Activated CD8-positive, alpha-beta memory T cell treated with anti-CD3 and anti-CD28 coated beads for 48 hours (primary cell): ENCODE results near the gene RNLS.

Experiments
- DNase-seq, 3 experiments: peaks; one replicate each; pipeline ENCODE4 v3.0.0-alpha.2; 2020; ENCODE audit warnings: low read depth in 2 of 3, low spot score in 2 of 3

RNLS gene

GRCh38 chr10:88478256-88478655 lies 104.9 kb downstream of the RNLS start:
- no peak for DNase-seq

- no peak for DNase-seq
Measured at GRCh38 chr10:88477343-88478085, 105.6 kb downstream of the RNLS start.

GRCh38 chr10:88474884-88475844 lies 108.0 kb downstream of the RNLS start:
- no peak for DNase-seq

GRCh38 chr10:88473989-88474883 lies 108.9 kb downstream of the RNLS start:
- DNase-seq = no peak

GRCh38 chr10:88472540-88472939 lies 110.6 kb downstream of the RNLS start:
- no peak for DNase-seq

- DNase-seq = no peak
Measured at GRCh38 chr10:88471899-88472298, 111.2 kb downstream of the RNLS start.

- DNase-seq = no peak
Measured at GRCh38 chr10:88467835-88468485, 115.2 kb downstream of the RNLS start.

- DNase-seq = no peak
Measured at GRCh38 chr10:88466786-88467185, 116.3 kb downstream of the RNLS start.

GRCh38 chr10:88465765-88466164 lies 117.4 kb downstream of the RNLS start:
- DNase-seq = no peak

- DNase-seq = no peak
Measured at GRCh38 chr10:88463811-88464210, 119.3 kb downstream of the RNLS start.

GRCh38 chr10:88461426-88461825 lies 121.7 kb downstream of the RNLS start:
- no peak for DNase-seq

GRCh38 chr10:88459530-88459929 lies 123.6 kb downstream of the RNLS start:
- no peak for DNase-seq

GRCh38 chr10:88458209-88458608 lies 124.9 kb downstream of the RNLS start:
- no peak for DNase-seq

- no peak for DNase-seq
Measured at GRCh38 chr10:88457660-88458059, 125.5 kb downstream of the RNLS start.

GRCh38 chr10:88456730-88457129 lies 126.4 kb downstream of the RNLS start:
- DNase-seq = no peak

- no peak for DNase-seq
Measured at GRCh38 chr10:88455831-88456230, 127.3 kb downstream of the RNLS start.

GRCh38 chr10:88450201-88450600 lies 132.9 kb downstream of the RNLS start:
- no peak for DNase-seq

GRCh38 chr10:88442716-88443115 lies 140.4 kb downstream of the RNLS start:
- no peak for DNase-seq

GRCh38 chr10:88440541-88440940 lies 142.6 kb downstream of the RNLS start:
- DNase-seq = no peak

- no peak for DNase-seq
Measured at GRCh38 chr10:88439932-88440331, 143.2 kb downstream of the RNLS start.

GRCh38 chr10:88437411-88437810 lies 145.7 kb downstream of the RNLS start:
- no peak for DNase-seq
